CD8-positive, alpha-beta memory T cell (primary cell): ENCODE data around the gene DENND10. TPM values are rescaled to one million over a fixed set of nuclear protein-coding genes. Genes with fewer than 3 reads are reported as not detected.
"Not testable (repeated sequence)": the region's sequence is repeated elsewhere in the genome, so short reads cannot be mapped to it uniquely, and the experiment has no call there.

Experiments used
- CTCF ChIA-PET: fragments of 350-600 bp; sonication (Branson Sonifier 250); formaldehyde crosslinking; loops from one replicate; lab custom pipeline; 2021; ENCODE audit warnings: antibody characterized with exemption; lab: Charles Lee
- POLR2A ChIA-PET: fragments of 350-600 bp; sonication (Branson Sonifier 250); formaldehyde crosslinking; loops from one replicate; lab custom pipeline; 2021; ENCODE audit warnings: antibody characterized with exemption; lab: Charles Lee
- DNase-seq, 5 donors: peaks; one replicate each; pipeline versions ENCODE4 v3.0.0 to v3.0.0-alpha.2; 2020 to 2022; ENCODE audit warnings: mixed read lengths in 1 of 5
- H3K27ac ChIP-seq: one replicate; pipeline ENCODE4 v1.7.0; 2013; ENCODE audit warnings: low read depth, mild to moderate bottlenecking, low read length, moderate library complexity
- H3K27me3 ChIP-seq: 2 replicates; pipeline ENCODE4 v1.7.0; 2013; ENCODE audit warnings: low read length, mild to moderate bottlenecking; ENCODE audit not compliant: insufficient read depth, poor library complexity, severe bottlenecking
- H3K36me3 ChIP-seq: 2 replicates; pipeline ENCODE4 v1.7.0; 2013; ENCODE audit warnings: mild to moderate bottlenecking, low read length, moderate library complexity; ENCODE audit not compliant: insufficient read depth
- H3K4me1 ChIP-seq: 2 replicates; pipeline ENCODE4 v1.7.0; 2013; ENCODE audit warnings: mild to moderate bottlenecking, low read length, moderate library complexity; ENCODE audit not compliant: insufficient read depth
- H3K4me3 ChIP-seq: 2 replicates; pipeline ENCODE4 v1.7.0; 2013; ENCODE audit warnings: mild to moderate bottlenecking, low read length
- H3K9me3 ChIP-seq: 2 replicates; pipeline ENCODE4 v1.7.0; 2013; ENCODE audit warnings: mild to moderate bottlenecking, low read length
- H3K27ac Mint-ChIP-seq, 8 donors: one replicate each; pipeline ENCODE4 v1.8.0; 2020 to 2021; ENCODE audit warnings: mixed read lengths in 8 of 8, mild to moderate bottlenecking in 6 of 8, inconsistent platforms in 3 of 8, moderate library complexity in 3 of 8
- H3K27me3 Mint-ChIP-seq, 2 donors: one replicate each; pipeline ENCODE4 v1.8.0; 2020 to 2021; ENCODE audit warnings: mixed read lengths in 2 of 2, mild to moderate bottlenecking in 1 of 2, moderate library complexity in 1 of 2
- H3K36me3 Mint-ChIP-seq, 3 donors: one replicate each; pipeline ENCODE4 v1.8.0; 2020 to 2021; ENCODE audit warnings: mixed read lengths in 3 of 3, inconsistent platforms in 1 of 3, mild to moderate bottlenecking in 1 of 3
- H3K4me1 Mint-ChIP-seq, 3 donors: one replicate each; pipeline ENCODE4 v1.8.0; 2020 to 2021; ENCODE audit warnings: mixed read lengths in 3 of 3, inconsistent platforms in 1 of 3, mild to moderate bottlenecking in 1 of 3
- H3K4me3 Mint-ChIP-seq, 7 donors: one replicate each; pipeline ENCODE4 v1.8.0; 2020 to 2021; ENCODE audit warnings: mixed read lengths in 7 of 7, mild to moderate bottlenecking in 6 of 7, moderate library complexity in 4 of 7, inconsistent platforms in 2 of 7
- H3K9me3 Mint-ChIP-seq, 5 donors: one replicate each; pipeline ENCODE4 v1.8.0; 2020 to 2022; ENCODE audit warnings: mixed read lengths in 5 of 5, mild to moderate bottlenecking in 3 of 5, moderate library complexity in 2 of 5, inconsistent platforms in 1 of 5
- polyA plus RNA-seq: library from polyadenylated mRNA; unstranded; fragments of 300-500 nt; fragmentation: Illumina TruSeq; gene quantifications from one replicate; pipeline ENCODE4 v1.2.3, GENCODE V29; 2021
- total RNA-seq, 2 experiments: library from RNA; stranded (reverse); gene quantifications; one replicate each; pipeline ENCODE4 v1.2.3, GENCODE V29; 2021

Gene DENND10
- total and polyA plus RNA-seq, 3 experiments from 2014 or later: 23.8 to 51.0 (median 24.8) TPM

- Mint-ChIP-seq H3K36me3 (peaks cover 0 to 28% (median 4%) of the 10 kb centered on the region in 3 donors), H3K4me3 (peak within 1 kb of the TSS; percentile 90 to 99 (median 96)), H3K27ac (peak within 1 kb of the TSS; percentile 72 to 99 (median 94)), H3K27me3 (peaks cover 0 to 1% of the 10 kb centered on the region in 2 donors), H3K4me1 (peaks cover 32 to 47% (median 42%) of the 10 kb centered on the region in 3 donors), H3K9me3 (no peaks in the 10 kb centered on the region)
- POLR2A ChIA-PET: interaction anchor here (0.8 kb wide), 1 partner anchor 75 kb away, joined by 4 read pairs; the partner anchor contains the start of gene DENND10
- Histone ChIP-seq H3K4me1 (peaks cover 25% of the 10 kb centered on the region), H3K27me3 (no peaks in the 10 kb centered on the region), H3K9me3 (no peaks in the 10 kb centered on the region), H3K27ac (peak within 1 kb of the TSS; percentile 73), H3K4me3 (peak within 1 kb of the TSS; percentile 78), H3K36me3 (peaks cover 2% of the 10 kb centered on the region)
- CTCF ChIA-PET: interaction anchor here (1.2 kb wide), 1 partner anchor 28 kb away, joined by 5 read pairs; no protein-coding TSS in a partner anchor
- DNase-seq: peak; percentile 85 to 94 (median 90)
These were observed 74.6 kb downstream of the DENND10 start, which contains the start of gene PRDX3 for GRCh38 chr10:119178372-119179119. PRDX3 (minus strand) TSS chr10:119178812; CDS start chr10:119178790, 22 bp downstream.

- H3K27ac ChIP-seq, POLR2A ChIA-PET, H3K4me3 ChIP-seq, H3K9me3 ChIP-seq, H3K27ac Mint-ChIP-seq, H3K27me3 ChIP-seq, DNase-seq, H3K9me3 Mint-ChIP-seq, H3K4me3 Mint-ChIP-seq, H3K36me3 ChIP-seq, H3K27me3 Mint-ChIP-seq: not testable (repeated sequence)
- CTCF ChIA-PET: interaction anchor here (1.0 to 1.3 kb wide), 2 partner anchors 26 to 89 kb away, joined by 4 to 9 read pairs; partner anchors contain the start of gene GRK5
- peaks cover 0 to 15% (median 0%) of the 10 kb centered on the region in 3 donors for H3K36me3 Mint-ChIP-seq
- peaks cover 25% of the 10 kb centered on the region for H3K4me1 ChIP-seq
- peaks cover 27 to 42% (median 37%) of the 10 kb centered on the region in 3 donors for H3K4me1 Mint-ChIP-seq
These were observed 77.0 kb downstream of the DENND10 start for GRCh38 chr10:119180850-119181400.

- CTCF ChIA-PET: interaction anchor here (1.0 kb wide), 1 partner anchor 20 kb away, joined by 3 read pairs; no protein-coding TSS in a partner anchor
- no peaks in the 10 kb centered on the region for H3K36me3 Mint-ChIP-seq
These were observed 79.9 kb downstream of the DENND10 start for GRCh38 chr10:119183664-119184412.

More at GRCh38 chr10:119183664-119184412, 79.9 kb downstream of the DENND10 start:
- POLR2A ChIA-PET: interaction anchor here (0.6 kb wide), 1 partner anchor 359 kb away, joined by 3 read pairs; no protein-coding TSS in a partner anchor
- Mint-ChIP-seq H3K4me3 (peak overlapping the region in 1 of 7 donors; percentile 10), H3K27me3 (no peaks in the 10 kb centered on the region), H3K27ac (peak overlapping the region in 1 of 8 donors; percentile 92), H3K4me1 (peaks cover 9 to 15% (median 14%) of the 10 kb centered on the region in 3 donors), H3K9me3 (no peaks in the 10 kb centered on the region)
- H3K27me3 ChIP-seq: no peaks in the 10 kb centered on the region
- H3K36me3 ChIP-seq: no peaks in the 10 kb centered on the region
- no peaks in the 10 kb centered on the region for H3K9me3 ChIP-seq
- no peak for DNase-seq
- peaks cover 9% of the 10 kb centered on the region for H3K4me1 ChIP-seq
- no peak overlapping the region for H3K27ac ChIP-seq
- H3K4me3 ChIP-seq: no peak overlapping the region

Other genes starting within 250 kb of the DENND10 start
- gene NANOS1, start 74.4 kb upstream of the DENND10 start, total RNA-seq: under 1 TPM; 0.22 to 0.61 TPM
- 0.07 TPM for gene NANOS1, start 74.4 kb upstream of the DENND10 start, polyA plus RNA-seq
- gene EIF3A, start 23.3 kb upstream of the DENND10 start, total RNA-seq: 100 to 1,000 TPM; 181 to 195 TPM
- 75.3 TPM for gene EIF3A, start 23.3 kb upstream of the DENND10 start, polyA plus RNA-seq
- gene SFXN4, start 61.6 kb downstream of the DENND10 start, total RNA-seq: 10 to 100 TPM; 48.2 to 52.3 TPM
- 18.6 TPM for gene SFXN4, start 61.6 kb downstream of the DENND10 start, polyA plus RNA-seq
- 100 to 1,000 TPM; 203 to 207 TPM for gene PRDX3, start 74.7 kb downstream of the DENND10 start, total RNA-seq
- 83.3 TPM for gene PRDX3, start 74.7 kb downstream of the DENND10 start, polyA plus RNA-seq
- 10 to 100 TPM; 13.6 to 13.8 TPM for gene GRK5, start 103.5 kb downstream of the DENND10 start, total RNA-seq
- gene GRK5, start 103.5 kb downstream of the DENND10 start, polyA plus RNA-seq: 7.7 TPM